ENCODE results near the gene ENO3.

The ENO3 gene

GRCh38 chr17:4973256-4974114 lies 22.6 kb downstream of the ENO3 start:
- no peak for DNase-seq (ENCODE audit: low read depth in 3 of 3)

GRCh38 chr17:4974115-4974670 lies 23.3 kb downstream of the ENO3 start:
- DNase-seq (ENCODE audit: low read depth in 3 of 3) = no peak

GRCh38 chr17:4978726-4979125 lies 27.8 kb downstream of the ENO3 start:
- DNase-seq (ENCODE audit: low read depth in 3 of 3) = no peak

- DNase-seq (ENCODE audit: low read depth in 3 of 3) = peak in 1 of 3 donors; percentile 58
These were observed 29.8 kb downstream of the ENO3 start for GRCh38 chr17:4980644-4981216.

- no peak for DNase-seq (ENCODE audit: low read depth in 3 of 3)
These were observed 31.4 kb downstream of the ENO3 start for GRCh38 chr17:4982305-4982704.

- no peak for DNase-seq (ENCODE audit: low read depth in 3 of 3)
These were observed 35.5 kb downstream of the ENO3 start for GRCh38 chr17:4986403-4986802.

GRCh38 chr17:4986951-4987766 lies 36.2 kb downstream of the ENO3 start, which contains the start of gene CAMTA2:
Gene CAMTA2 (minus strand): TSS chr17:4987675. CDS start chr17:4986222, 1,453 bp downstream.
- DNase-seq (ENCODE audit: low read depth in 3 of 3) = peak; percentile 68 to 89 (median 77)

- DNase-seq (ENCODE audit: low read depth in 3 of 3) = no peak
These were observed 37.0 kb downstream of the ENO3 start for GRCh38 chr17:4987767-4988567.

GRCh38 chr17:4994081-4994595 lies 43.2 kb downstream of the ENO3 start:
- no peak for DNase-seq (ENCODE audit: low read depth in 3 of 3)

- DNase-seq (ENCODE audit: low read depth in 3 of 3) = peak; percentile 78 to 89 (median 80)
These were observed 46.5 kb downstream of the ENO3 start, which contains the start of the genes INCA1 and KIF1C for GRCh38 chr17:4997302-4998026. Gene INCA1 (minus strand): TSS chr17:4997522. CDS start chr17:4994437, 3,085 bp downstream. Gene KIF1C (plus strand): TSS chr17:4997950. CDS start chr17:5000247, 2,297 bp downstream.

GRCh38 chr17:4998027-4998731 lies 47.3 kb downstream of the ENO3 start:
- DNase-seq (ENCODE audit: low read depth in 3 of 3) = no peak

- no peak for DNase-seq (ENCODE audit: low read depth in 3 of 3)
These were observed 48.0 kb downstream of the ENO3 start for GRCh38 chr17:4998732-4999429.

GRCh38 chr17:4999430-5000093 lies 48.6 kb downstream of the ENO3 start:
- DNase-seq (ENCODE audit: low read depth in 3 of 3) = no peak

GRCh38 chr17:5000237-5000639 lies 49.3 kb downstream of the ENO3 start:
- no peak for DNase-seq (ENCODE audit: low read depth in 3 of 3)

- no peak for DNase-seq (ENCODE audit: low read depth in 3 of 3)
These were observed 51.3 kb downstream of the ENO3 start for GRCh38 chr17:5002121-5002788.

GRCh38 chr17:5003214-5003867 lies 52.4 kb downstream of the ENO3 start:
- DNase-seq (ENCODE audit: low read depth in 3 of 3) = no peak
